HG02938 (cell line): Measurements from ENCODE around the gene PRC1.
"Not testable (repeated sequence)": the region's sequence is repeated elsewhere in the genome, so short reads cannot be mapped to it uniquely, and the experiment has no call there.

Source experiments
- ATAC-seq: cut with Tn5 transposase; IDR thresholded peaks from one replicate; pipeline ENCODE4 v1.9.1; 2021; ENCODE audit warnings: mild to moderate bottlenecking, moderate library complexity; ENCODE audit not compliant: unreplicated experiment

The PRC1 gene

GRCh38 chr15:90934949-90935751 lies 59.2 kb downstream of the PRC1 start, which contains the start of gene UNC45A:
Gene UNC45A, plus strand, starts transcription at chr15:90935285. Its CDS starts 40 bp downstream, at chr15:90935325.
- ATAC-seq: peak; percentile 53

DNA sequence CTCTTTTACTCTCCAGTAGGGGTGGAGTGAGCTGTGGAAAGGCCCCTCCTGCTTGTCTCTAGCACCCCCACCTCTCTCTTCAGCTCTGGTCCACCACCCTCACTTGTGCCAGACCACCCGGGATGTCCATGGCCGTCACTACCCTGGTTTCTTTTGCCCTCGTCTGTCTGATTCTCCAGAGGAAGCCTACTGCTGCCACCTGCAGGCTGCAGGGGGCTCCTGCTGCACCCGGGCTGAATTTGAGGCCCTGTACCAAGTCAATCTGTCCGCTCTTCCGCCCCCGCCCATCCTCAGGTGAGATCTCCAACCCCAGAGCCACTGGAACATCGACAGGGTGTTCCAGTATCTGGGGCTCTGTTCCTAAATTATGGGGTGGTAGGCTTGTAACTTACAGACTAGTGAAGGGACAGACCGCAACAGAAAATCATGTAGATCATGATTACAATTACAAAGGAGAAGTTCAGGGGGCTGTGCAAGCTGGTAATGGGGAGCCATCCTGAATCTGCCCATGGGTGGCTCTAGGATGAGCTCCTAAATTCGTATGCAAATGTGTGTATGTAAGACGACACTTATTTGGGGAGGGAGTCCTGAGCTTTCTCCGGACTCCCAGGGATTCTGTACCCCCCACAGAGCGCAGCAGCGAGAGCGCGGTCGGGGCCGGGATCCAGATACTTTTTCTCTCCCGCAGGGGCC lies 59.9 kb downstream of the PRC1 start:
- ATAC-seq: peak; percentile 34

GRCh38 chr15:90933301-90933700 lies 61.0 kb downstream of the PRC1 start:
- ATAC-seq: no peak

DNA sequence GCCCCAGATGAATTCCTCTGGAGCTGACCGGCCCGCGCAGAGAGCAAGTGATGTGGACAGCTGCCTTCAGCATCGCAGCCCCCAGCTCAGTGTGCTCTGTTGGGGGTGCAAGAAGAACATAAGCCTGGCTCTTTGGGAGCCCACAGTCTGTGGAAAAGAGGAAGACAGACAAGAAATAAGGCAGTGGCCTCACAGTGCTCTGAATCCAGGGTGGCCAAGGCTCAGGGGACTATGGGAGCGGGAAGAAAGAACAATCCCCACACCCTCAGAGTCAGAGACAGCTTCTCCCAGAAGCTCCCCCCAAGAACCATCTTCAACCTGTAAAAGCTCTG lies 61.7 kb downstream of the PRC1 start:
- ATAC-seq: no peak

- peak; percentile 45 for ATAC-seq
Observed at GRCh38 chr15:90931828-90932659, 62.3 kb downstream of the PRC1 start, which contains the start of gene HDDC3. Gene HDDC3, minus strand, starts transcription at chr15:90932549. Its CDS starts 9 bp downstream, at chr15:90932540.

DNA sequence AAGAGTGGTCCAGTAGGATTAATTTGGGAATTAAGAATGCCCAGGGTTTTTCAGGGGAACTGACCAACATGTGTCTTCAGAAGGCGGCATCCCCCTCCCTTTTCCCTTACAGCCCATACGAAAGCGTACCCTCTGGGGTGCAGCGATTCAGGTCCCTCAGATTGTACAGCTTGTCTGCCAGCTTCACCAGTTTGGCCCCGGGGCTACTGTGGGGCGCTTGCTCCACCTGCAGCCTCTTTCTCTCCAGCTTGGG lies 62.8 kb downstream of the PRC1 start:
- ATAC-seq: no peak

DNA sequence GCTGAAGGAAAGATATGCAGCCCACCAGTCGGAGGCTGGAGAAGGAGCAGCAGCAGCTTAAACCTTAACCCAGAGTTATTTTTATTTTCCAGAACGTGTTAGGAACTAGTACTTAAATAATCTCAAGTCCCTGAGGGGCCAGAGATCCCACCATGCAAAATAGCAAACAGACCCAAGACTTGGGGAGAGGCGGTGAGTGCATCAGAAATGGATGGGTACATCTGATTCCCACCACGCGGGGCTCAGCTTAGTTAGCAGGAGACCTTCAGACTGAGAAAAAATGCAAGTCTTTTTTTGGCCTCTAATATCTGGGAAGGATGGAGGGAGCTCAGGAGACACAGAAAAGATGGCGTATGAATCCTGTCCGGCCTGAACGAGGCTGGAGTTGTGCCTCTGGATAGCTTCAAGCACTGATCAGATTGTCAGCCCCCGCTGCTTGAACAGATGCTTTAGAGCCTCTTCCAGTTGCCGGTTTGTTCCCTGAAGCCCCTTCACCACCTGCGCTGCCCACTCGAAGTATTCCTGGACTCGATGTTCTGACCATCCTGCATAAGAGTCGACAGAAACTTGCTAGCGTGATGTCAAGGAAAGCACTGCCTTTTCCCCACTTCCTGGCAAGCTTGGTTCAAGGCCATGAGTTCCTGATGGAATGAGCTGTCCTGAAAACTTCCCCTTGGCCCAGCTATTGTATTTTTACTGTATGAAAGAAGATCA lies 63.3 kb downstream of the PRC1 start:
- no peak for ATAC-seq

DNA sequence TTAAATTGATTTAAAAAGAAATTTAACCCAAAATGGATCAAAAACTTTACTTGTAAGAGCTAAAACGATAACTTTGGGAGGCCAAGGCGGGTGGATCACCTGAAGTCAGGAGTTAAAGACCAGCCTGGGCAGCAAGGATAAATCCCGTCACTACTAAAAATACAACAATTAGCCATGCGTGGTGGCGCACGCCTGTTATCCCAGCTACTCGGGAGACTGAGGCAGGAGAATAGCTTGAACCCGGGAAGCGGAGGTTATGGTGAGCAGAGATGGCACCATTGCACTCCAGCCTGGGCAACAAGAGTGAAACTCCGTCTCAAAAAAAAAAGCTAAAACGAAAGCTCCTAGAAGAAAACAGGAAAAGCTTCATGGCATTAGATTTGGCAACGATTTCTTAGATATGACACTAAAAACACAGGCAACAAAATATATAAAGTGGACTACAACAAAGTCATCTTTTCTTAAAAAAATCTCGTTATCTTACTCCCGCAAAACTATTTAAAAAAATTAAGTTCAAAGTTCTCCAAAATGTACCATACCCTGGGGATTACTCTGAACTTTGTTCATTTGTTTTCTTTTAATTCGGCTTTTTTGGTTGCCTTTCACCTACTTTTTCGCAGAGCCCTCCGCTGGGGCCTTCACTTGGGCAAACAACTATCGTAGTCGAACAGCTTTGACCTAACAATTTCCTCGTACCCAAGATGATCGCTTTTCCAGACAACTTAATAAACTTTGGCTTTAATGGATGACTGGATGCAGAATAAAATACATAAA lies 64.9 kb downstream of the PRC1 start:
- no peak for ATAC-seq

DNA sequence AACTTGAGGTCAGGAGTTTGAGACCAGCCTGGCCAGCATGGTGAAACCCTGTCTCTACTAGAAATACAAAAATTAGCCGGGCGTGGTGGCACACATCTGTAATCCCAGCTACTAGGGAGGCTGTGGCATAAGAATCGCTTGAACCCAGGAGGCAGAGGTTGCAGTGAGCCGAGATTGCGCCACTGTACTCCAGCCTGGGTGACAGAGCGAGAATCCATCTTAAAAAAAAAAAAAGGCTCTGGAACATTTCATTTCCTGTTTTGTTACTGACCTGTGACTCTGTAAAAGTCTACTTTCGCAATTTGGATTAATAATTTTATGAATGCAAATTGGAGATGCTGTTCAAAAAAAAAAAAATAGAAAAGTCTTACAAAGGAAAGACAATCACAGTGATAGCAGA lies 66.2 kb downstream of the PRC1 start:
- ATAC-seq: not testable (repeated sequence)

GRCh38 chr15:90926766-90927165 lies 67.6 kb downstream of the PRC1 start:
- ATAC-seq: not testable (repeated sequence)

GRCh38 chr15:90924375-90924774 lies 70.0 kb downstream of the PRC1 start:
- no peak for ATAC-seq

DNA sequence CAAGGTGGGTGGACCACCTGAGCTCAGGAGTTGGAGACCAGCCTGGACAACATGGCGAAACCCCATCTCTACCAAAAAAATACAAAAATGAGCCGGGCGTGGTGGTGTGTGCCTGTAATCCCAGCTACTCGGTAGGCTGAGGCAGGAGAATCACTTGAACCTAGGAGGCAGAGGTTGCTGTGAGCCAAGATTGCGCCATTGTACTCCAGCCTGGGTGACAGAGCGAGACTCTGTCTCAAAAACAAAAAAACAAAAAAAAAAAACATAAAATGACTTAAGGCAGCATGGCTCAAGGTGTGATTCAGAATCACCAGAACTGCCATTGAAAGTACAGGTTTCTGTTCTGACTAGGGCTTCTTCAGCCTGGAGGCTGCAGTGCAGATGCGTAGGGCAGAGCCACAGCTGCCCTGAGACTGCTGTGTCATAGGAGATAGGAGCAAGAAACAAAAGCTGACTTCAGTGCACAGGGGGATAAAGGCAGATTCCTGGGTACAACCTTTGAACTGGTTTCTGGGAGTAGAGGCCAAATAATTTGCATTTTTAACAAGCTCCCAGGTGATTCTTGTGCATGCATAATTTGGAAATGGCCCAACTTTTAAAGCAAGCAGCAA lies 71.5 kb downstream of the PRC1 start:
- ATAC-seq: peak; percentile 93

GRCh38 chr15:90921887-90922286 lies 72.4 kb downstream of the PRC1 start:
- ATAC-seq: no peak

DNA sequence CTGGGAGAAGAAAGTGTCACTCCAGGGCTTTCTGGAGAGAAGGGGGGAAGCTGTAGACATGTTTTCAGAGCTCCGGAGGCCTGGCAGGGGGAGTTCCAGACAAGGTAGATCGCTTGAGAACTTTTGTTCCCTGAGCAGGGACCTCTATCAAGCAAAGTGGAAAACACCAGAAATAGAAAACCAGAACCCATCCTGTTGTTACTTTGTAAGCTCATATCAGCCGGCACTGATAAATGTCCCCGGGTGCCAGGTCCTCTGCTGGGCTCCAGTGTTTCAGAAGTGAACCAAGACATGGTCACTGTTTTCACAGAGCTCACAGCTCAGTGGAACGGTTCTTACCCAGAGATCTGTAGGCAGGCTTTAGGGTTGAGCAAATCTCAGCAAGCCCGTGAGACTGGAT lies 75.5 kb downstream of the PRC1 start:
- no peak for ATAC-seq

- ATAC-seq: no peak
Observed at GRCh38 chr15:90918034-90918788, 76.1 kb downstream of the PRC1 start.

- ATAC-seq: no peak
Observed at GRCh38 chr15:90917569-90917968, 76.8 kb downstream of the PRC1 start.

- ATAC-seq: no peak
Observed at GRCh38 chr15:90916461-90916860, 77.9 kb downstream of the PRC1 start.
